Right lobe of liver (tissue), 4 donors: ENCODE results near the gene GAPVD1.

ENCODE experiments used
- CTCF ChIP-seq, 4 donors: fragments of 200-600 bp in 3 of 4; fragments of 450-650 bp in 1 of 4; IDR thresholded peaks; one replicate each; pipeline versions ENCODE4 v1.5.1 to v1.8.0; 2016 to 2022; ENCODE audit warnings: antibody characterized with exemption in 4 of 4, mild to moderate bottlenecking in 2 of 4
- POLR2A ChIP-seq: fragments of 450-650 bp; IDR thresholded peaks from one replicate; pipeline ENCODE4 v1.6.1; 2017; ENCODE audit warnings: antibody characterized with exemption, mild to moderate bottlenecking
- donor health status: DM: no; HTN: no; CAD: no.
- donor health status: DM: no; HTN: no; CAD: no.
- donor health status: DM: no; HTN: yes; CAD: no.

GRCh38 chr9:125337236-125337635 is 75.6 kb downstream of the GAPVD1 start:
- no peak for TF ChIP-seq CTCF (IDR thresholded peaks at IDR 0.05)
- TF ChIP-seq POLR2A, result no peak
